Measurements from ENCODE around the gene QKI.

- TF ChIP-seq CTCF (IDR thresholded peaks at IDR 0.05): no peak
- no peak for TF ChIP-seq POLR2A (IDR thresholded peaks at IDR 0.05)
- no peak for TF ChIP-seq POLR2AphosphoS5 (IDR thresholded peaks at IDR 0.05)
These were observed 48.2 kb upstream of the QKI start for GRCh38 chr6:163366288-163366687.

Data from breast epithelium (tissue), 3 donors.